Gastroesophageal sphincter (tissue), 3 donors: ENCODE results near the gene TMPRSS11A.

Experiments
- CTCF ChIP-seq, 4 experiments: fragments of 200-600 bp in 2 of 4; fragments of 450-650 bp in 2 of 4; sonication (generic) in 1 of 4; IDR thresholded peaks; one replicate each; pipeline ENCODE4 v1.5.1; 2017 to 2019; ENCODE audit warnings: antibody characterized with exemption in 4 of 4, mild to moderate bottlenecking in 2 of 4, moderate library complexity in 2 of 4
- EP300 ChIP-seq: sonication (generic); formaldehyde crosslinking; IDR thresholded peaks from one replicate; pipeline ENCODE4 v1.6.1; 2017; ENCODE audit warnings: antibody characterized with exemption, mild to moderate bottlenecking

- TF ChIP-seq EP300, result no peak
- no peak for TF ChIP-seq CTCF (IDR thresholded peaks at IDR 0.05)
Measured at GRCh38 chr4:67935888-67936287, 27.4 kb downstream of the TMPRSS11A start.
